ENCODE measurements around the gene GNAZ.

Gene GNAZ

GRCh38 chr22:23059284-23059948 is 10.9 kb upstream of the GNAZ start:
- Histone ChIP-seq H3K4me1 (ENCODE audit: control insufficient read depth in 1 of 2, insufficient read depth in 2 of 2, low read length in 2 of 2) (no peaks in the 10 kb centered on the region), H3K27me3 (ENCODE audit: low read depth, low read length) (no peaks in the 10 kb centered on the region), H3K4me3 (ENCODE audit: low read depth in 1 of 2, low read length in 2 of 2) (no peak overlapping the region), H3K9me3 (ENCODE audit: control insufficient read depth in 1 of 2, low read length in 2 of 2) (peaks cover 0 to 7% of the 10 kb centered on the region in 2 donors), H3K36me3 (ENCODE audit: control insufficient read depth in 1 of 2, insufficient read depth in 2 of 2, low read length in 2 of 2) (no peaks in the 10 kb centered on the region), H3K27ac (ENCODE audit: low read length) (no peak overlapping the region)

GRCh38 chr22:23060612-23061400 is 9.5 kb upstream of the GNAZ start:
- Histone ChIP-seq H3K9me3 (ENCODE audit: control insufficient read depth in 1 of 2, low read length in 2 of 2) (peaks cover 0 to 3% of the 10 kb centered on the region in 2 donors), H3K27me3 (ENCODE audit: low read depth, low read length) (no peaks in the 10 kb centered on the region), H3K4me1 (ENCODE audit: control insufficient read depth in 1 of 2, insufficient read depth in 2 of 2, low read length in 2 of 2) (no peaks in the 10 kb centered on the region), H3K4me3 (ENCODE audit: low read depth in 1 of 2, low read length in 2 of 2) (no peak overlapping the region), H3K27ac (ENCODE audit: low read length) (no peak overlapping the region), H3K36me3 (ENCODE audit: control insufficient read depth in 1 of 2, insufficient read depth in 2 of 2, low read length in 2 of 2) (no peaks in the 10 kb centered on the region)

GRCh38 chr22:23061471-23062280 is 8.6 kb upstream of the GNAZ start:
- H3K36me3 ChIP-seq (ENCODE audit: control insufficient read depth in 1 of 2, insufficient read depth in 2 of 2, low read length in 2 of 2), result no peaks in the 10 kb centered on the region
- H3K27me3 ChIP-seq (ENCODE audit: low read depth, low read length), result no peaks in the 10 kb centered on the region
- no peaks in the 10 kb centered on the region for H3K9me3 ChIP-seq (ENCODE audit: control insufficient read depth in 1 of 2, low read length in 2 of 2)
- H3K4me3 ChIP-seq (ENCODE audit: low read depth in 1 of 2, low read length in 2 of 2), result no peak overlapping the region
- H3K4me1 ChIP-seq (ENCODE audit: control insufficient read depth in 1 of 2, insufficient read depth in 2 of 2, low read length in 2 of 2), result no peaks in the 10 kb centered on the region
- H3K27ac ChIP-seq (ENCODE audit: low read length), result no peak overlapping the region

- no peaks in the 10 kb centered on the region for H3K27me3 ChIP-seq (ENCODE audit: low read depth, low read length)
- no peaks in the 10 kb centered on the region for H3K4me1 ChIP-seq (ENCODE audit: control insufficient read depth in 1 of 2, insufficient read depth in 2 of 2, low read length in 2 of 2)
- no peaks in the 10 kb centered on the region for H3K36me3 ChIP-seq (ENCODE audit: control insufficient read depth in 1 of 2, insufficient read depth in 2 of 2, low read length in 2 of 2)
- no peaks in the 10 kb centered on the region for H3K9me3 ChIP-seq (ENCODE audit: control insufficient read depth in 1 of 2, low read length in 2 of 2)
- H3K4me3 ChIP-seq (ENCODE audit: low read depth in 1 of 2, low read length in 2 of 2), result no peak overlapping the region
- H3K27ac ChIP-seq (ENCODE audit: low read length), result no peak overlapping the region
These were observed 7.4 kb upstream of the GNAZ start for GRCh38 chr22:23062616-23063538.

GRCh38 chr22:23063539-23064380 is 6.6 kb upstream of the GNAZ start:
- Histone ChIP-seq H3K4me1 (ENCODE audit: control insufficient read depth in 1 of 2, insufficient read depth in 2 of 2, low read length in 2 of 2) (no peaks in the 10 kb centered on the region), H3K4me3 (ENCODE audit: low read depth in 1 of 2, low read length in 2 of 2) (no peak overlapping the region), H3K27me3 (ENCODE audit: low read depth, low read length) (no peaks in the 10 kb centered on the region), H3K27ac (ENCODE audit: low read length) (no peak overlapping the region), H3K9me3 (ENCODE audit: control insufficient read depth in 1 of 2, low read length in 2 of 2) (no peaks in the 10 kb centered on the region), H3K36me3 (ENCODE audit: control insufficient read depth in 1 of 2, insufficient read depth in 2 of 2, low read length in 2 of 2) (no peaks in the 10 kb centered on the region)

GRCh38 chr22:23064381-23065068 is 5.8 kb upstream of the GNAZ start:
- H3K27me3 ChIP-seq (ENCODE audit: low read depth, low read length), result no peaks in the 10 kb centered on the region
- H3K4me3 ChIP-seq (ENCODE audit: low read depth in 1 of 2, low read length in 2 of 2), result no peak overlapping the region
- H3K4me1 ChIP-seq (ENCODE audit: control insufficient read depth in 1 of 2, insufficient read depth in 2 of 2, low read length in 2 of 2), result peaks cover 0 to 4% of the 10 kb centered on the region in 2 donors
- no peaks in the 10 kb centered on the region for H3K9me3 ChIP-seq (ENCODE audit: control insufficient read depth in 1 of 2, low read length in 2 of 2)
- no peaks in the 10 kb centered on the region for H3K36me3 ChIP-seq (ENCODE audit: control insufficient read depth in 1 of 2, insufficient read depth in 2 of 2, low read length in 2 of 2)
- H3K27ac ChIP-seq (ENCODE audit: low read length), result no peak overlapping the region

- no peaks in the 10 kb centered on the region for H3K27me3 ChIP-seq (ENCODE audit: low read depth, low read length)
- no peaks in the 10 kb centered on the region for H3K36me3 ChIP-seq (ENCODE audit: control insufficient read depth in 1 of 2, insufficient read depth in 2 of 2, low read length in 2 of 2)
- H3K4me3 ChIP-seq (ENCODE audit: low read depth in 1 of 2, low read length in 2 of 2), result no peak overlapping the region
- H3K27ac ChIP-seq (ENCODE audit: low read length), result no peak overlapping the region
- no peaks in the 10 kb centered on the region for H3K9me3 ChIP-seq (ENCODE audit: control insufficient read depth in 1 of 2, low read length in 2 of 2)
- peaks cover 0 to 8% of the 10 kb centered on the region in 2 donors for H3K4me1 ChIP-seq (ENCODE audit: control insufficient read depth in 1 of 2, insufficient read depth in 2 of 2, low read length in 2 of 2)
These were observed 5.3 kb upstream of the GNAZ start for GRCh38 chr22:23065069-23065451.

GRCh38 chr22:23065495-23066122 is 4.7 kb upstream of the GNAZ start:
- peaks cover 0 to 8% of the 10 kb centered on the region in 2 donors for H3K4me1 ChIP-seq (ENCODE audit: control insufficient read depth in 1 of 2, insufficient read depth in 2 of 2, low read length in 2 of 2)
- no peak overlapping the region for H3K27ac ChIP-seq (ENCODE audit: low read length)
- H3K27me3 ChIP-seq (ENCODE audit: low read depth, low read length), result no peaks in the 10 kb centered on the region
- no peaks in the 10 kb centered on the region for H3K9me3 ChIP-seq (ENCODE audit: control insufficient read depth in 1 of 2, low read length in 2 of 2)
- H3K36me3 ChIP-seq (ENCODE audit: control insufficient read depth in 1 of 2, insufficient read depth in 2 of 2, low read length in 2 of 2), result no peaks in the 10 kb centered on the region
- no peak overlapping the region for H3K4me3 ChIP-seq (ENCODE audit: low read depth in 1 of 2, low read length in 2 of 2)

GRCh38 chr22:23066200-23067022 is 3.9 kb upstream of the GNAZ start:
- Histone ChIP-seq H3K27me3 (ENCODE audit: low read depth, low read length) (no peaks in the 10 kb centered on the region), H3K27ac (ENCODE audit: low read length) (no peak overlapping the region), H3K4me3 (ENCODE audit: low read depth in 1 of 2, low read length in 2 of 2) (no peak overlapping the region)

More at GRCh38 chr22:23066200-23067022, 3.9 kb upstream of the GNAZ start:
- Histone ChIP-seq H3K36me3 (ENCODE audit: control insufficient read depth in 1 of 2, insufficient read depth in 2 of 2, low read length in 2 of 2) (no peaks in the 10 kb centered on the region), H3K9me3 (ENCODE audit: control insufficient read depth in 1 of 2, low read length in 2 of 2) (no peaks in the 10 kb centered on the region), H3K4me1 (ENCODE audit: control insufficient read depth in 1 of 2, insufficient read depth in 2 of 2, low read length in 2 of 2) (peaks cover 0 to 16% of the 10 kb centered on the region in 2 donors)
